ENCODE measurements around the gene FHL1.
"Not testable (repeated sequence)": the region's sequence is repeated elsewhere in the genome, so short reads cannot be mapped to it uniquely, and the experiment has no call there.

Gene FHL1

DNA sequence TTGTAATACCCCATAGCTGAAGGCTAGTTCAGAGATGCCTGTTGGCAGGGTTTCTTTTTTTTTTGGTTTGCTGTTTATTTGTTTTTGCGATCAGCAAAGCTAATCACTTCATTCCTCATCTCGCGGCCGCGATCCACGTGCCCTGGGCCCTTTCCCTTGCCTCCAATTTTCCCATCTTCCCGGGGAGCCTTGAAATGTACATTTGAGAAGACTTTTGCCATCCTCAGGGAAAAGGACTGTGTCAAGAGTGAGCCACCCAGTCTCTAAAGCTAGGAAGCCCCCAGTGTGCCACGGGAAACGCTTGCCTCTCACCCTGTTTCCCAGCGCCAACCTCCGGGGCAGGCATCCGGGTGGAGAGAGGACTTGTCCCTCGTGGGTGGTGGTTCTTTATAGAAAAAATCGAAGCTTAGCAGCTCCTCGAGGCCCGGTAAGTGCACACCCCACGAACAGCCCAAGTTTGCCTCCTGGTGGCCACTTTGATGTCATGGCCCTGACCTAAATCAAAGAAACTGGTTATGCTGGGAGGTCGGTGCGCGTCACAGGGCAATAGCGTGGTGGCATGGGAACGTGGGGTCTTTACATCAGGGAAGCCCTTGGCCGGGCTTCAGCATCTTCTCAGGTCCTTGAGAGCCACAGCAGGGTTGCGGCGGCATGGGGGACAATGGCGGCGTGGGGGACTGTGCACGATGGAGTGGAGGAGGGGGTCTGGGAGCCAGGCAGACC lies 61.8 kb downstream of the FHL1 start:
- peak in 1 of 2 donors; percentile 8 for DNase-seq (ENCODE audit: low read depth in 2 of 2)

DNA sequence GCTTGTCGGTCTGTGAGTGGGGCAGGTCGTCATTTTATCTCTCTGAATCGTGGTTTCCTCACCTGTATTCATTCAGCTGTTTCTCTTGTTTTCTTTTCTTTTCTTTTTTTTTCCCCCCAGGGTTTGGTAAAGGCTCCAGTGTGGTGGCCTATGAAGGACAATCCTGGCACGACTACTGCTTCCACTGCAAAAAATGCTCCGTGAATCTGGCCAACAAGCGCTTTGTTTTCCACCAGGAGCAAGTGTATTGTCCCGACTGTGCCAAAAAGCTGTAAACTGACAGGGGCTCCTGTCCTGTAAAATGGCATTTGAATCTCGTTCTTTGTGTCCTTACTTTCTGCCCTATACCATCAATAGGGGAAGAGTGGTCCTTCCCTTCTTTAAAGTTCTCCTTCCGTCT lies 62.4 kb downstream of the FHL1 start:
- no peak for DNase-seq (ENCODE audit: low read depth in 2 of 2)

DNA sequence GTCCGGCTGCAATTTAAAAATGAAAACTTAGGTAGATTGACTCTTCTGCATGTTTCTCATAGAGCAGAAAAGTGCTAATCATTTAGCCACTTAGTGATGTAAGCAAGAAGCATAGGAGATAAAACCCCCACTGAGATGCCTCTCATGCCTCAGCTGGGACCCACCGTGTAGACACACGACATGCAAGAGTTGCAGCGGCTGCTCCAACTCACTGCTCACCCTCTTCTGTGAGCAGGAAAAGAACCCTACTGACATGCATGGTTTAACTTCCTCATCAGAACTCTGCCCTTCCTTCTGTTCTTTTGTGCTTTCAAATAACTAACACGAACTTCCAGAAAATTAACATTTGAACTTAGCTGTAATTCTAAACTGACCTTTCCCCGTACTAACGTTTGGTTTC lies 62.9 kb downstream of the FHL1 start:
- DNase-seq (ENCODE audit: low read depth in 2 of 2) = no peak

DNA sequence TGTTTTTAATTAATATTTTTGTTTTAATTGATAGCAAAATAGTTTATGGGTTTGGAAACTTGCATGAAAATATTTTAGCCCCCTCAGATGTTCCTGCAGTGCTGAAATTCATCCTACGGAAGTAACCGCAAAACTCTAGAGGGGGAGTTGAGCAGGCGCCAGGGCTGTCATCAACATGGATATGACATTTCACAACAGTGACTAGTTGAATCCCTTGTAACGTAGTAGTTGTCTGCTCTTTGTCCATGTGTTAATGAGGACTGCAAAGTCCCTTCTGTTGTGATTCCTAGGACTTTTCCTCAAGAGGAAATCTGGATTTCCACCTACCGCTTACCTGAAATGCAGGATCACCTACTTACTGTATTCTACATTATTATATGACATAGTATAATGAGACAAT lies 63.5 kb downstream of the FHL1 start:
- DNase-seq (ENCODE audit: low read depth in 2 of 2) = no peak

DNA sequence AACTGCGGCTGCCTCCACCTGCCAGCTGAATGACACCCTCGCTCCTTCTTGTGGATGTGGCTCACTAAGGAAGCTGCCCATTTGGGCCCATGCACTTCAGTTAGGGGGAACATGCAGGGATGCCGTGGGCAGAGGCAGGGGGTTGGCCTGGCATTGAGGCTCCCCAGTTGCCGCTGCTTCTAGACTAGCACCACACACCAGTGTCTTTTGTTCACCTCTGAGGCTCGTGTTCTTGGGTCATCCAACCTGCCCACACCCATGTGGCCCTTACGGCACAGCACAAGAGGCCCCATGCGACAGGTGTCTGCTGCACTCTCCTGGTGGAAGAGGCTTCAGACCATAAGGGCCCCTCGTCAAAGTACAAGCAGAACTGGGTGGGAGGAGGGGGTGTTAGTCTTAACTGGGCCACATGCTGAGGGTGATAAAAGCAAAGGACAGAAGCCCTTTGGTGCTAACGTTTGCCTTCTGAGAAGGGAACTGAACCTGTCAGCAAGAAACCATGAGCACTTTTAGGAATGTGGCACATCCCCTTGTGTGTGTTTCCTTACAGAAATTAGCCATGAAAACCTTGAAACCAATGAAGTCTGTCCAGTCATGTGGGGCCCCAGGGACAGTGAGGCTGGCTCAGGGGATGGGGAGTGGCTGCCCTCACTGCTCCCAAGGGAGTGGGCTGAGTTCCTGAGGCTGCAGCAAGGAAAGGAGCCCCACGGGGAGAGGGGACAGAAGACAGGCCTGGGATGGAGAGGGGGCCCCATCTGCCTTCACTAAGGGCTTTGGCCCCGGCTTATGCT lies 64.6 kb downstream of the FHL1 start:
- DNase-seq (ENCODE audit: low read depth in 2 of 2) = no peak

GRCh38 chrX:136212557-136213111 lies 65.3 kb downstream of the FHL1 start:
- DNase-seq (ENCODE audit: low read depth in 2 of 2) = no peak

DNA sequence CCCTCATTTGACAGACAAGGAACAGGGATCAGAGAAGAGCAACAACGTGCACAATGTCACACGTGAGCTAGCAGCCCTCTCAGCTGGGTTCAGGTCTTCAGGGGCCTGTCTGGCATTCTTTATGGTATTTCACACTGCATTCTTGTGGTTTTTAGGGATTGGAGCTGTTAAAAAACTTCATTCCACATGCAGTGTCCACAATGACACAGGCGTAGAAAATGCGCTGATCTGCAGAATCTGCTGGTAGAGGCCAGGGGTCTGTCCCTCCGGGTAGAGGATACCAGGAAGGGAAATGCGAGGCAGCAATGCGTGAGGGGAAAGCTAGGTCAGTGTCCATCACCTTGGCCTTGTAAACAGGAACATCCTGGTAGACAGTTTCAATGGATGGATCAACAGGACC lies 67.2 kb downstream of the FHL1 start:
- DNase-seq (ENCODE audit: low read depth in 2 of 2) = no peak

DNA sequence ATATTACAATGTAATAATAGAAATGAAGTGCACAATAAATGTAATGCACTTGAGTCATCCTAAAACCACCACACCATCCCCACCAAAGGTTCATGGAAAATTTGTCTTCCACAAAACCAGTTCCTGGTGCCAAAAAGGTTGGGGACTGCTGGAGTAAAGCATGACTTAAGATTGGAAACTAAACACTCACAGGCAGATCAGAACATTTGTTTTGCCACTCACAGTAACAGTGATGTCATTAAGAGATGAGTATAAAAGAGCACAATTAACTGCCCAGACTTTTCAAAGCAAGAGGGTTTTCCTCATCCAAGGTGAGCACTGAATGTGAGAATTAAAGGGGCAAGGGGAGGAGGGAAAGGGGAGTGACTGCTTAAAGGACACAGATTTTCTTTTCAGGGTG lies 68.2 kb downstream of the FHL1 start:
- DNase-seq (ENCODE audit: low read depth in 2 of 2) = no peak

DNA sequence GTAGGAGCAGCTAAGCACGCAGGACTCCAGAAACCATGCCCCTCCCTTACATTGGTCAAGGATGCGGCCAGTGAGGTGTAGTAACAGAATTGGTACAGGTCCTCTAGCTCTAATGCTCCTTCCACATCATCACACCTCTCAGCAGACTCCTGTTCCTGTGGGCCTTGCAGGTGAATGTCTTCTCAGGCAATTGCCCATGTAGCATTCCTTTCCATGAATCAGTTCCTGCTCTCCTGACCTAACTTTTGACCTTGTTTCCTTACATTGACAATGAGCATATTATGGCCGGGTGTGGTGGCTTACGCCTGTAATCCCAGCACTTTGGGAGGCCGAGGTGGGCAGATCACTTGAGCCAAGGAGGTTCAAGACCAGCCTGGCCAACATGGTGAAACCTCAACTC lies 72.6 kb downstream of the FHL1 start:
- DNase-seq (ENCODE audit: low read depth in 2 of 2) = no peak

DNA sequence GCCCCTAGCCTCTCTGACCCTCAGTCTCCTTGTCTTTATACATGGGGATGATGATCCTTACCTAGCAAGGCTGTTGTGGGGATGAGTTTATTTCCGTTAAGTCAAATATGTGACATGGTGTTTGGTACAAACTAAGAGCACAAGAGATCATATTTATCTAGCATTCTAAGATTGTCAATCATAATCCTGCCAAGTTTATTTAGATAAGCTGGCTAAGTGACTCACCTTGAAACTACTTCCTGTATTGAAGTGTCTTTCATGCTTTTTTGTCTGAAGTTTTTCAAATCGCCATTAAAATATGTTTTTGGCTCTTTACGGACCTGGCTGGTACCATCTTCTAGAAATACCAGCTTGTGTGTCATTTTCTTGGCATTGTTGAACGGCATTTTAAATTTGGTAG lies 73.2 kb downstream of the FHL1 start:
- DNase-seq (ENCODE audit: low read depth in 2 of 2) = no peak

DNA sequence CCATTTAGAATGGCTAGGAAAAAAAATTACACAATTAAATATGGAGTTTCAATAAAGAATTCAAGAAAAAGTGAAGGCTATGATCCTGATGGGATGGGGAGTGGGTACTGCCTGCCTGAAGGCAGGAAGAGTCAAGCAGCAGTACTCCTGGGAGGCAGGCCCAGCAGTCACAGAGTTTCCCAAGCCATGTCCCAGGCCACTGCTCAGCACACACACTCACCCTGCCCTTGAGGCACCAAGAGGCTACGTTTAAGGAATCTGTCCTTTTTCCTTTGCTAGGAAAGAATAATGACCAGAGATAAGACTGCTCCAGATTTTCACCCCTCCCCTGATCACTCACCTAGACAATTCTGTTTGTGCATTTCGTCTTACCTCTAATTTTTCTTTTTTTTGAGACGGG lies 73.6 kb downstream of the FHL1 start:
- no peak for DNase-seq (ENCODE audit: low read depth in 2 of 2)

DNA sequence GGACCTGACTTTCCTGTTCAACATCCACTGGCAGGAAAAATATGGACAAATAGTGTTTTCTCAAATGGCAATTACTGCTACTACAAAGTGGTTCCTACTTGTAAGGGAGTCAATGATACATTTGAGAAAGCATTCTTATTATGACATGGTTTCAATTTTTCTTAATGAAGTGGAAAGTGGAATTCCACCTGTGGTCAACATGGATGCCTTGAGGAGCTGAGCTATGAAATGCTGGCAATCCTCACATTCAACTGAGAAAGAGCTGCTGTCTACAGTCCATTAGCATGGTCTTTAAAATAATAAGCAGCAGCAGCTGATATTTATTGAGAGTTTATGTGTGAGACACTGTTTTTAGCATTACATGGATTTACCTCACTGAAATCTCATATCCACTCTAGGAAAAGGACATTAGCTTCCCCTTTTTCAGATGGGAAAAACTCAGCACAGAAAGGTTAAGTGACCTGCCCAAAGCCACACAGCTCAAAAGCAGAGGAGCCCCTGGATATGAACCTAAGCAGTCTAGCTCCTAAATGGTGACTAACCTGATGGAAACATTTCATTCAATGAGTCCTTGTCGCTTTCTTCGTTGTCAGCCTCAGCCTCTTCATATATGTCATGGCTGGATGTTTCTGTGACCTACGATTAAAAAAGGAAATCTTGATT lies 74.6 kb downstream of the FHL1 start:
- DNase-seq (ENCODE audit: low read depth in 2 of 2) = no peak

DNA sequence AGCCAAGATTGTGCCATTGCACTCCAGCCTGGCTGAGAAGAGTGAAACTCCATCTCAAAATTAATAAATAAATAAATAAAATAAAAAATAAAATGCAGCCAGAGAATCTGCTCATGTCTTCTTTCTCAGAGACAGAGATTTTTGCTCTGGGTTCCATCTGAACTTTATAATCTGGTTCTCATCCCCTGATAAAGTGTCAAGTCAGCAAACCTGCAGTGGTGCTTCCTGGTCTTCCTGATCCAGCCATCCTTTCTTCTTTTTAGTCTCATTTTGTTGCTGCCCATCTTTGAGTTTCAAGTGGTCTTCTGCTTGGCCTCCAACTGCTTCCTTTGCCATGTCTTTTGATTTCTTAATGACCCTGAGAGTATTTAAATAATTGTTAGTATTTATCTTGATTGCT lies 79.7 kb downstream of the FHL1 start:
- DNase-seq (ENCODE audit: low read depth in 2 of 2) = no peak

GRCh38 chrX:136227948-136228838 lies 80.9 kb downstream of the FHL1 start:
- DNase-seq (ENCODE audit: low read depth in 2 of 2) = no peak

DNA sequence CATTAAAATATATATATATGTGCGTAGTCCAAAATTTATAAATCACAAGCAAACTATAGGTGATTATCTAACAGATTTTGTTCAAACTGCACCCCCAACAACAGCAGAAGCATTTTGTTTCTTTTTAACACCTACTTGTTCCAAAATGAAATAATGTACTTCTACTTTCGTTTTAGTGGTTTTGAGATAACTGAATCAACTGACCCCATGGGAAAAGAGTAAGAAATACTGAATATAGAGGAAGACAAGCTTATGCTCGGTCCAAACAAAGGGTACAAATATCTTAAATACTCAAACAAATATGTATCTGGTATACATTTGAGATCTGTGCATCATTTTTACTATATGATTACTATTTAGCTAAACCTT lies 81.5 kb downstream of the FHL1 start:
- DNase-seq (ENCODE audit: low read depth in 2 of 2) = no peak

GRCh38 chrX:136237074-136237473 lies 89.7 kb downstream of the FHL1 start:
- DNase-seq (ENCODE audit: low read depth in 2 of 2) = no peak

DNA sequence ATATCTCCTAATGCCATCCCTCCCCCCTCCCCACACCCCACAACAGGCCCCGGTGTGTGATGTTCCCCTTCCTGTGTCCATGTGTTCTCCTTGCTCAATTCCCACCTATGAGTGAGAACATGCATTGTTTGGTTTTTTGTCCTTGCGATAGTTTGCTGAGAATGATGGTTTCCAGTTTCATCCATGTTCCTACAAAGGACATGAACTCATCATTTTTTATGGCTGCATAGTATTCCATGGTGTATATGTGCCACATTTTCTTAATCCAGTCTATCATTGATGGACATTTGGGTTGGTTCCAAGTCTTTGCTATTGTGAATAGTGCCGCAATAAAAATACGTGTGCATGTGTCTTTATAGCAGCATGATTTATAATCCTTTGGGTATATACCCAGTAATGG lies 90.5 kb downstream of the FHL1 start:
- DNase-seq (ENCODE audit: low read depth in 2 of 2) = not testable (repeated sequence)

- DNase-seq (ENCODE audit: low read depth in 2 of 2) = no peak
These were observed 98.9 kb downstream of the FHL1 start for GRCh38 chrX:136246201-136246600.

DNA sequence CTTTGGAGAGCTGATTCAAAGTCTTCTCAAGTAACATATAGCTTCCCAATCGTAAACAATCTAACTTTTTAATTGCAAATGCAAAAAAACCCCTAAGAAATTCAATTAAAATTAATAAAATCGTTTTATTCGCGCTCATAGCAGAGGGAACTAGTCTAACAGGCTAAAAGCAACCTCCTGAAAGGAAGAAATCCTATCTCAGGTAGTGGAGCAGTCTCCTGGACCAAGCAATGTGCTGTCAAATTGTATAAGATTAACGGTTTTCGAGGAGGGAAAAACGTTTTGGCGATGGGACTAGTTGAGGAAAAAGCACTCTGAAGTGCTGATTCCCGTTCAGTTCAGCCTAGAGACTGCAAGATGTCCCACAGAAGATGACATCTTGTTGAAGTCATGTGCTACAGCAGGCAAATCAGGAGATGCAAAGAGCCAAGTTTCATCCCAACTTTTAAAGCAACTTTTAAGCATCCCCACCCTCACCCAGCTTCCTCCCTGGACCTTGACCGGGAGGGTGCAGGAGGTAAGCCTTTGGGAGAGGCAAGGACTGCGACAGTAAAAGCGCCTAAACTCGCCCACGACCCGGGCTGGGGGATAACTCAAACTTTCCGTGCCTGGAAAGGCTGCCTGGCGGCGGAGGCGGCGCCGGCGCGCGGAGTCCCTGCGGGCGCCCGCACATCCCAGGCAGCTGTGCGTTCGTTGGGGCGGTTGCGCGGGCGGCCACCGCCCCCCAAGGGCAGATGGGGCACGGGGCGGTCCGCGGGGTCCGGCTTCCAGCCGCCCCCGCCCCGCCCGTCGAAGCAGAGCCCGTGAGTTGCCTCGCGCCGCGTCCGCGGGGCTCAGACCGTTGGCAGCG lies 103.1 kb downstream of the FHL1 start:
- DNase-seq (ENCODE audit: low read depth in 2 of 2) = peak; percentile 11 to 19

All from stimulated activated CD4-positive, alpha-beta T cell treated with anti-CD3 and anti-CD28 coated beads, Interleukin-4, amount 100 ng/mL, for 48 hours (primary cell).